ENCODE results near the gene IL20.

The IL20 gene

DNA sequence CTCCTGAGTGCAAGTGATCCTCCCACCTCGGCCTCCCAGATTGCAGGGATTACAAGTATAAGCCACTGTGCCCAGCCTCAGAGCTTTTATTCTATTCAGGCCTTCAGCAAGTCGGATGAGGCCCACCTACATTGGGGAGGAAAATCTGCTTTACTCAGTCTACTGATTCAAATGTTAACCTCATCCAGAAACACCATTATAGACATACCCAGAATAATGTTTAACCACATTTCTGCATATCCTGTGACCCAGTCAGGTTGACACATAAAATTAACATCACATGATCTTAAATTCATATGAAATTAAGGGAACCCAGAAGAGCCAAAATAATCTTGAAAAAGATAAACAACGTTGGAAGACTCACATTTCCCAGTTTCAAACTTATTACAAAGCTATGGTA is 14.9 kb downstream of the IL20 start:
- no peak for DNase-seq (ENCODE audit: low spot score)

GRCh38 chr1:206882555-206882954 is 17.1 kb downstream of the IL20 start:
- DNase-seq (ENCODE audit: low spot score) = no peak

- DNase-seq (ENCODE audit: low spot score) = no peak
These were observed 17.7 kb downstream of the IL20 start for GRCh38 chr1:206883160-206883559.

DNA sequence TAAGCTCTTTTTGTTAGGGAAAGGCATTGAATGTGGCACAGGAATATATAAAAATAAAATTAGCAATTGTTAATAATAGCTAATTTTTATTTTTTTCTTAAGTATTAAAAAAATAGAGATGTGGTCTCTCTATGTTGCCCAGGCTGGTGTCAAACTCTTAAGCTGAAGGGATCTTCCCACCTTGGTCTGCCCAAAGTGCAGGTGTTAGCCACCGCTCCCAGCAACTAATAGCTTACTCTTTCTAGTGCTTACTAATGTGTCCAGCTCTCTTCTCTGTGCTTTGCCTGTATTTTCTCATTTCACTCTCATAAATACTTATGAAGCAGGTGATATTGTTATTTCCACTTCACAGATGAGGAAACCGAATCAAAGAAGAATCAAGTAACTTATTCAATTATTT is 18.5 kb downstream of the IL20 start:
- no peak for DNase-seq (ENCODE audit: low spot score)

- no peak for DNase-seq (ENCODE audit: low spot score)
These were observed 20.1 kb downstream of the IL20 start for GRCh38 chr1:206885341-206886060.

- no peak for DNase-seq (ENCODE audit: low spot score)
These were observed 21.4 kb downstream of the IL20 start for GRCh38 chr1:206886831-206887230.

GRCh38 chr1:206887701-206888100 is 22.3 kb downstream of the IL20 start:
- no peak for DNase-seq (ENCODE audit: low spot score)

DNA sequence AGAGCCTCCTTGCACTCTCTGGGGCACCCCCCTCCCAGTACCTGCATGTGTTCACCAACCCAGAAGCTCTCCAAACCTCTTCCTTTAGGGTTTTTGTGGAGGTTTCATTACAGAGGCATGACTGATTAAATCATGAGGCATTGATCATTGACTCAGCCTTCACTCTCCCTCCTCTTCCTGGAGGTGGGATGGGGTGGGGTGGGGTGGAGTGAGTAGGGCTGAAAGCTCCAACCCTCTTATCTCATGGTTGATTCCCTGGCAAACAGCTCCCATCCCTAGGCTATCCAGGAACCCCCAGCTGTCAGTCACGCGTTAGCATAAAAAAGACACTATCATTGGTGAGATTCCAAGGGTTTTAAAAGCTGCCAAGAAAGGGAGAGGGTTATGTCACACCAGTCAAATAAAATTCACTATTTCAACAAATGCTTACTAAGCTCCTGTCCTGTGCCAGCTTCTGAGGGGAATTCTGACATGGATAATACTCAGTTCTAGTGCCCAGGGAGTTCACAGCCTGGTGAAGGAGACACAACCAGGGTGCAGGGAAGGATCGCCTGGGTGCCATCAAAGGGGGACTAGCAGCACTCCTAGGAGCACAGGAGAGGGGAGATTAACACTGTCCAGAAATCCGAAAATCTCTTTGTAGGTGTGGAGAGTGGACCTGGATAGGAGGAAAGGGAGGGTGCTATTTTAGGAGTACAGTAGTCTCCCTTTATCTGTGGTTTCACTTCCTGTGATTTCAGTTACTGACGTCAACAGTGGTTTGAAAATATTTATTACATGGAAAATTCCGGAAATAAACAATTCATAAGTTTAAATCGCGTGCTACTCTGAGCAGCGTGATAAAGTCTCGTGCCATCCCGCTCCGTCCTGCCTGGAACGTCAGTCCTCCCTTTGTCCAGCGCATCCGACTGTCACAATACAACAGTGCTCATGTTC is 25.0 kb downstream of the IL20 start:
- no peak for DNase-seq (ENCODE audit: low spot score)

DNA sequence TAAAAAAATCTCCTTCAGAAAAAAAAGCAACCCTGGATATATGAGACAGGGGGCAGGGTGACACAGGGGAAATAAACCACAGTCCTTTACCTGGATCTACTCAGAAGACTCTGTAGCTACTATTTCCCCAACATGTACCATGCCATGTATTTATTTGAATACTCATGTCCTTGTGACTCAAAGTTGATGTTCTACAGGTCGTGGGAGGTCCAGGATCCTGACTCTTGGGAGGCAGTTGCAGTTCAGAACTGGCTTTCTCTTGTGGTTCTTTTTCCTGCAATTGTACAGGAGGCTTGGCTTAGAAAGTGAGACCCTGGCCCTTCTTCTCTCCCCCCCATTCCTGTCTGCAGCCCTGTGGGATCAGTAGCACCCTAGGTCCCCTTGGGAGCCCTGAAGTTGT is 26.0 kb downstream of the IL20 start:
- no peak for DNase-seq (ENCODE audit: low spot score)

- DNase-seq (ENCODE audit: low spot score) = no peak
These were observed 27.0 kb downstream of the IL20 start for GRCh38 chr1:206892351-206892984.

DNA sequence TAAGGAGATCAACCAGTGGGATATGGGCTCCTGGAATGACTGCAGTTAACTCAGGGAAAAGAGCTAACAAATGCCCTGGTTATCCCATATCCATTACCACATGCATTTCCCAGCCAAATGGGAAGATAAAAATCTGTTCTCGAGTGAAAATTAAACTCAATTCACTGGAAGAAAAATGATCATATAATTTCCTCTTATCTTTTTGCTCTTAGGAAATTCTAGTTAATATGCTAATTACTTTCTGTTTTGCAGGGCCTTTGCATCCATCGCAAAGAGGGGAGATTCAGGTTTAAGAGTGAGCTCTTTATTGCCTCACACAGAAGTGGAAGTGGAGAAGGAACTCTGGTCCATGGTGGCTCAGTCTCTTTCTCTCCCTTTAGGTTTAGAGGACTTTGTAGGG is 28.0 kb downstream of the IL20 start:
- no peak for DNase-seq (ENCODE audit: low spot score)

DNA sequence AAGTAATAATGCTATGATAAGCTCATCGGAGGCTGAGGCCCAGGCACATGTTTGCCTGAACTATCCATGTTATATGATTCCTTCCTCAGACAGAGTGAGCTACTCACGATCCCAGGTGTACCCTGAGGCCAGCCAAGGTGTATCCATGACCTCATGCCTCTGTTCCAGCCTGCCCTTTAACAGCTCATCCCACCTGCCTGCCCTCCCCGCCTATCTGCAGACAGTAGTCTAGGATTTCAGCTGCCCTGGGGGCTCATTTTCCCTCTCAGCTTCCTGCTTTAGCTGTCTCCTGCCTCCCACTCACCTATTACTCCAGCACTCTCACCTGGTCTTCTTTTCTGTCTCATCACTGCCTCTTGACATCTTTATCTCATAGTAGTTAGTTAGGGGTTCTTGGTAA is 29.9 kb downstream of the IL20 start:
- no peak for DNase-seq (ENCODE audit: low spot score)

DNA sequence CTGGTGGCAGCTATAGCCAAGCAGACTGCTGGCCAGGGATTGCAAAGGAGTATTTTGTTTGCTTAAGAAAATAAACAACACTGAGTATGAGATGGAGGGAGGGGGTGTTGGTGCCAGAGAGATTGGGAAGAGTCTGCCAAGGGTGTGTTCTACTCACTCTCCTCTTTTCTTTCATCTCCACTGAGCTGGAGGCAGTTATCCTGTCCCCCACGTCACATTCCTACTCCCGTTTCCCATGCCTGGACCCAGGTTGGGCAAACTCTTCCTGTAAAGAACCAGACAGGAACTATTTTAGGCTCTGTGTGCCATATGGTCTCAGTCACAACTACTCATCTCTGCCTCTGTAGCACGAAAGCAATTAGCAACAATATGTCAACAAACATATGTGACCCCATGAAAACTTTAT is 30.4 kb downstream of the IL20 start:
- peak; percentile 83 for DNase-seq (ENCODE audit: low spot score)

- DNase-seq (ENCODE audit: low spot score) = no peak
These were observed 30.8 kb downstream of the IL20 start for GRCh38 chr1:206896261-206896660.

DNA sequence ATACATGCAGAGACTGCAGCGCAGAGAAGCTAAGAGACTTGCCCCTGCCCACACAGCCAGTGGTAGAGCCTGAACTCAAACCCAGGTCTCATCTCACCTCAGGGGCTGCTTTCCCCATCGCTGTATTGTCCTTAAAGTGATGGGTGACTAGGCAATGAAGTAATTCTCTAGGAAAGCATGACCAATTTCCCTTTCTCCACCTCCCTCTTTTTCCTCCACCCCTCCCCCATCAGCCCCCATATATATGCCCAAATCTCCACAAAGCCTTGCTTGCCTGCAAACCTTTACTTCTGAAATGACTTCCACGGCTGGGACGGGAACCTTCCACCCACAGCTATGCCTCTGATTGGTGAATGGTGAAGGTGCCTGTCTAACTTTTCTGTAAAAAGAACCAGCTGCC is 31.8 kb downstream of the IL20 start, which contains the start of gene IL24:
IL24 (plus strand) TSS at position 269 of the 400 bp plus-strand sequence. CDS start 390 bp downstream, outside the sequence.
- DNase-seq (ENCODE audit: low spot score) = no peak

DNA sequence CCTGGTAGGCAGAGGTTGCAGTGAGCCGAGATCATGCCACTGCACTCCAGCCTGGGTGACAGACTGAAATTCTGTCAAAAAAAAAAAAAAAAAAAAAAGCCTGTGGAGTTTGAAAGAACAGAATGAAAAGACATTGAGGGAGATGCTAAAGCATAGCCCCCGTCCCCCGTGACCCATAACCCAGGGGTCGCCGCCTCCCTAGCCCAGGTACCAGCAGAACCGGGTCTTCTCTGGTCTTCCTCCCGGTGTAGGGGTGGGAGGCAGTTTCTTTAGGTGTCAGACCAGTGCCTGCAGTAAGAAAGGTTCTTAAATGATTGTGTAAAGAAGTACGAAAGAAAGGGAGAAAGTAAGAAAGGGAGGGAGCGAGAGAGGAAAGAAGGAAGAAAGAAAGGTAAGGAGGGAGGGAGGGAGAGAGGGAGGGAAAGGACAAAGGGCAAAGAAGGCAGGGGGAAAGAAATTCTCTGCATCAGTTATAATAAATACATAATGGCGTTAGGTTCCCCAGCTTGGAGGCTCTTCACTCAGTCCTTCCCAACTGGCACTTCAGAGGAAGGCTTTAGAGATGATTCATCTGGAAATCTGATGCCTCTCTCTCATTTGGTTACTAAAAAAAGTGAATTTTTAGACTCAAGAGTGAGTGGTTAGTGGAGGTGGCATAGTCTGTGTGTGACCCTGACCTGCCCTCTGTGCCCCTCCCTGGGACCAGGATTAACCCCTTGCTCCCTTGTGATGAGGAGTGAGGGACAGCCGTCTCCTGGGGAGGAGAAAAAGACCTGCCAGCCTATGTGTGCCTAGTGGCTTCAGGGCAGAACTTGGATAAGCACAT is 32.9 kb downstream of the IL20 start:
- DNase-seq (ENCODE audit: low spot score) = no peak

DNA sequence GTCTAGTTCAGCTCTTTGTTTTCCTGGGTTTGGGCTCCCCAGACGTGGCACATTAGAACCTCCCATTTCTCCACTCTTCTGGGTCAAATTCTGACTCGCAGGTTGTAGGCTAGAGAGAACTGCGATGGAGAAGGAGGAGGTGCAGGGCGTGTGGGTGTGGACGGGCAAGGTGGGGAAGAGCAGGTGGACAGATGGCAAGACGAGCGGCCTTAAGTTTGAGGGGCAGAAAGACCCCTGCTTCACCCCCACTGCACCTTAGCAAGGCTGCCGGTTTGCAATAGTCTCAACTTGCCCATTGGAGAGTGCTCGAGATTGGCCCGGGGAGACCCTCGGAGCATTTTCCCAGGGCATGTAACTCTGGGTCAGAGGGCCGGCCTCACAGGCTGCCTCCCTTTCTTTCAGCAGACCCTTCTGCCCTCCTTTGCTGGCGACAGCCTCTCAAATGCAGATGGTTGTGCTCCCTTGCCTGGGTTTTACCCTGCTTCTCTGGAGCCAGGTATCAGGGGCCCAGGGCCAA is 33.5 kb downstream of the IL20 start:
- DNase-seq (ENCODE audit: low spot score) = no peak

- DNase-seq (ENCODE audit: low spot score) = no peak
These were observed 34.3 kb downstream of the IL20 start for GRCh38 chr1:206899717-206900116.

GRCh38 chr1:206900149-206900548 is 34.7 kb downstream of the IL20 start:
- no peak for DNase-seq (ENCODE audit: low spot score)

- DNase-seq (ENCODE audit: low spot score) = no peak
These were observed 36.5 kb downstream of the IL20 start for GRCh38 chr1:206901944-206902343.

- no peak for DNase-seq (ENCODE audit: low spot score)
These were observed 37.3 kb downstream of the IL20 start for GRCh38 chr1:206902702-206903101.

DNA sequence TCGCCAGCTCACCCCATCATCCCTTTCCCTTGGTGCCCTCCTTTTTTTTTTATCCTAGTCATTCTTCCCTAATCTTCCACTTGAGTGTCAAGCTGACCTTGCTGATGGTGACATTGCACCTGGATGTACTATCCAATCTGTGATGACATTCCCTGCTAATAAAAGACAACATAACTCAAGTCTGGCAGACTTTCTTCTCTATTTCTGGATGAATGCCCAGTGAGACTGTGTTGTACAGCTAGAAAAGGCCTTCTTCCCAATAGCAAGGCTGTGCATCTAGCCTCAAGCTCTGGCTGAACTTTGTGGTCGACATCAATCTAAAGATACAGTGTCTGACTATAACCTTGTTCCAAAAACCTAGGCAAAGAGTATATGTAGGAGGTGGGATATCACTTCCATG is 38.3 kb downstream of the IL20 start:
- DNase-seq (ENCODE audit: low spot score) = no peak

All from cerebellar cortex (tissue), 1 donor.